DND-41 (cell line): Measurements from ENCODE around the gene TCEAL8.

Experiments
- CTCF ChIP-seq: IDR thresholded peaks from 2 replicates; pipeline ENCODE4 v1.5.1; 2012; ENCODE audit warnings: borderline replicate concordance, low read length, moderate library complexity, mild to moderate bottlenecking; ENCODE audit not compliant: poor library complexity, severe bottlenecking; ENCODE audit errors: extremely low read depth
- EZH2 ChIP-seq: IDR thresholded peaks from 3 replicates; pipeline ENCODE4 v1.6.1; 2012; ENCODE audit warnings: borderline replicate concordance, low read depth, mild to moderate bottlenecking, moderate library complexity, low read length, inconsistent platforms; ENCODE audit not compliant: severe bottlenecking

GRCh38 chrX:103276581-103277002, 21.6 kb upstream of the TCEAL8 start, which contains the start of gene TCEAL5:
- TF ChIP-seq CTCF (no peak), EZH2 (no peak)
